IMR-90 (cell line): Measurements from ENCODE around the gene CSNK2A3. TPM values are rescaled to one million over a fixed set of nuclear protein-coding genes. Genes with fewer than 3 reads are reported as not detected.

ENCODE experiments used
- ATAC-seq: fragments of 200-7000 bp; cut with Tn5 transposase; 2 replicates; pipeline ENCODE4 v1.9.1; 2020; ENCODE audit warnings: low read depth, mild to moderate bottlenecking, moderate library complexity
- BruUV-seq: library from RNA; stranded (reverse); fragments of 400-500 nt; replicated peaks from 2 replicates; lab custom pipeline; 2021; lab: Mats Ljungman, UMichigan
- CTCF ChIA-PET: fragments of 300-600 bp; formaldehyde crosslinking; extraction: SDS; loops from one replicate; lab custom pipeline; 2021; ENCODE audit warnings: antibody characterized with exemption; lab: Yijun Ruan, JAX
- POLR2A ChIA-PET: fragments of 300-600 bp; sonication (Branson Sonifier 250); formaldehyde crosslinking; loops from one replicate; lab custom pipeline; 2022; ENCODE audit warnings: antibody characterized with exemption; ENCODE audit not compliant: unreplicated experiment; lab: Charles Lee
- DNase-seq: peaks from one replicate; pipeline ENCODE4 v3.0.0; 2013
- H2AFZ ChIP-seq: replicated peaks from 2 replicates; pipeline ENCODE3; 2013; ENCODE audit warnings: low read length, mild to moderate bottlenecking; ENCODE audit not compliant: poor library complexity
- H2AK5ac ChIP-seq: 2 replicates; pipeline ENCODE4 v1.6.1; 2013; ENCODE audit warnings: low read depth, low read length, inconsistent platforms
- H2AK9ac ChIP-seq: replicated peaks from 2 replicates; pipeline ENCODE3; 2013; ENCODE audit warnings: mild to moderate bottlenecking, low read depth, low read length, moderate library complexity; ENCODE audit not compliant: poor library complexity
- H2BK120ac ChIP-seq: 2 replicates; pipeline ENCODE4 v1.6.1; 2013; ENCODE audit warnings: low read depth, low read length, inconsistent platforms
- H2BK15ac ChIP-seq: 3 replicates; pipeline ENCODE4 v1.6.1; 2013; ENCODE audit warnings: low read depth, low read length, inconsistent platforms
- H2BK20ac ChIP-seq: 2 replicates; pipeline ENCODE4 v1.6.1; 2013; ENCODE audit warnings: low read depth, mild to moderate bottlenecking, inconsistent platforms, low read length, moderate library complexity
- H2BK5ac ChIP-seq: 2 replicates; pipeline ENCODE4 v1.6.1; 2013; ENCODE audit warnings: mild to moderate bottlenecking, low read depth, low read length, inconsistent platforms; ENCODE audit not compliant: poor library complexity, severe bottlenecking
- H3K14ac ChIP-seq: replicated peaks from 2 replicates; pipeline ENCODE4 v1.6.1; 2013; ENCODE audit warnings: low read depth, low read length, inconsistent platforms
- H3K18ac ChIP-seq: 2 replicates; pipeline ENCODE4 v1.6.1; 2013; ENCODE audit warnings: low read depth, low read length, control low read depth
- H3K23ac ChIP-seq: 2 replicates; pipeline ENCODE4 v1.6.1; 2013; ENCODE audit warnings: low read depth, low read length, inconsistent platforms
- H3K27ac ChIP-seq: 2 replicates; pipeline ENCODE4 v1.5.1; 2013; ENCODE audit warnings: mild to moderate bottlenecking, control low read depth, low read length; ENCODE audit not compliant: insufficient read depth
- H3K27me3 ChIP-seq: 2 replicates; pipeline ENCODE4 v1.6.1; 2013; ENCODE audit warnings: low read length; ENCODE audit not compliant: control insufficient read depth, insufficient read depth
- H3K36me3 ChIP-seq: 2 replicates; pipeline ENCODE4 v1.6.1; 2013; ENCODE audit warnings: low read length, mixed read lengths; ENCODE audit not compliant: control insufficient read depth, insufficient read depth
- H3K4ac ChIP-seq: 2 replicates; pipeline ENCODE4 v1.6.1; 2013; ENCODE audit warnings: low read depth, low read length, inconsistent platforms
- H3K4me1 ChIP-seq: 2 replicates; pipeline ENCODE4 v1.6.1; 2013; ENCODE audit warnings: low read length, mixed read lengths; ENCODE audit not compliant: control insufficient read depth, insufficient read depth
- H3K4me2 ChIP-seq: 2 replicates; pipeline ENCODE4 v1.6.1; 2013; ENCODE audit warnings: low read depth, mild to moderate bottlenecking, control low read depth, low read length, moderate library complexity
- H3K4me3 ChIP-seq: 2 replicates; pipeline ENCODE4 v1.5.1; 2013; ENCODE audit warnings: low read depth, mild to moderate bottlenecking, control low read depth, low read length, moderate library complexity; ENCODE audit not compliant: insufficient read depth
- H3K56ac ChIP-seq: 2 replicates; pipeline ENCODE4 v1.6.1; 2013; ENCODE audit warnings: low read length, inconsistent platforms; ENCODE audit not compliant: insufficient read depth; ENCODE audit errors: extremely low read depth
- H3K79me1 ChIP-seq, 2 experiments: 2 replicates each; pipeline ENCODE4 v1.6.1; 2013; ENCODE audit warnings: low read length in 2 of 2, inconsistent platforms in 1 of 2, low read depth in 1 of 2
- H3K9ac ChIP-seq: 2 replicates; pipeline ENCODE4 v1.6.1; 2013; ENCODE audit warnings: low read depth, low read length, control low read depth
- H3K9me1 ChIP-seq: 2 replicates; pipeline ENCODE4 v1.6.1; 2013; ENCODE audit warnings: low read length, inconsistent platforms; ENCODE audit not compliant: insufficient read depth
- H3K9me3 ChIP-seq: 2 replicates; pipeline ENCODE4 v1.6.1; 2013; ENCODE audit warnings: low read length; ENCODE audit not compliant: control insufficient read depth, insufficient read depth
- H4K20me1 ChIP-seq: 2 replicates; pipeline ENCODE4 v1.6.1; 2013; ENCODE audit warnings: low read length, inconsistent platforms; ENCODE audit not compliant: insufficient read depth
- H4K5ac ChIP-seq: 2 replicates; pipeline ENCODE4 v1.6.1; 2013; ENCODE audit warnings: mild to moderate bottlenecking, low read depth, low read length, control low read depth
- H4K8ac ChIP-seq, 2 experiments: 2 replicates each; pipeline ENCODE4 v1.6.1; 2013; ENCODE audit warnings: low read depth in 2 of 2, low read length in 2 of 2, control low read depth in 1 of 2, inconsistent platforms in 1 of 2
- H4K91ac ChIP-seq: 2 replicates; pipeline ENCODE4 v1.6.1; 2013; ENCODE audit warnings: low read depth, low read length, inconsistent platforms; ENCODE audit not compliant: insufficient read depth
- BHLHE40 ChIP-seq: fragments of 150-350 bp; IDR thresholded peaks from 2 replicates; pipeline ENCODE4 v1.6.1; 2016; ENCODE audit warnings: mild to moderate bottlenecking, low read depth, low read length
- CEBPB ChIP-seq: IDR thresholded peaks from 2 replicates; pipeline ENCODE4 v1.6.1; 2012; ENCODE audit warnings: low read depth, low read length, improper control_type of control experiment
- CHD1 ChIP-seq: IDR thresholded peaks from 2 replicates; pipeline ENCODE4 v1.6.1; 2012; ENCODE audit warnings: low read depth, low read length, improper control_type of control experiment
- CTCF ChIP-seq: conservative IDR thresholded peaks from 2 replicates; pipeline ENCODE4 v1.5.1; 2012; ENCODE audit warnings: mild to moderate bottlenecking, low read depth, low read length, improper control_type of control experiment
- ELK1 ChIP-seq: fragments of 150-350 bp; IDR thresholded peaks from 2 replicates; pipeline ENCODE4 v1.6.1; 2016; ENCODE audit warnings: low read depth, mild to moderate bottlenecking, low read length, moderate library complexity, borderline replicate concordance
- FOS ChIP-seq: fragments of 150-350 bp; IDR thresholded peaks from 2 replicates; pipeline ENCODE4 v1.6.1; 2016; ENCODE audit warnings: low read depth, low read length
- MAFK ChIP-seq: IDR thresholded peaks from 2 replicates; pipeline ENCODE4 v1.6.1; 2012; ENCODE audit warnings: low read depth, low read length, improper control_type of control experiment
- MAZ ChIP-seq: IDR thresholded peaks from 2 replicates; pipeline ENCODE4 v1.6.1; 2012; ENCODE audit warnings: low read depth, mild to moderate bottlenecking, low read length, improper control_type of control experiment, moderate library complexity, borderline replicate concordance
- MXI1 ChIP-seq: IDR thresholded peaks from 2 replicates; pipeline ENCODE4 v1.6.1; 2012; ENCODE audit warnings: low read depth, mild to moderate bottlenecking, low read length, moderate library complexity, borderline replicate concordance
- NFE2L2 ChIP-seq: fragments of 150-350 bp; IDR thresholded peaks from 2 replicates; pipeline ENCODE4 v1.6.1; 2016; ENCODE audit warnings: low read depth, mild to moderate bottlenecking, low read length
- POLR2A ChIP-seq: IDR thresholded peaks from 2 replicates; pipeline ENCODE4 v1.6.1; 2012; ENCODE audit warnings: mild to moderate bottlenecking, low read depth, low read length
- RAD21 ChIP-seq: IDR thresholded peaks from 2 replicates; pipeline ENCODE4 v1.6.1; 2012; ENCODE audit warnings: low read length, improper control_type of control experiment
- RCOR1 ChIP-seq: IDR thresholded peaks from 2 replicates; pipeline ENCODE4 v1.6.1; 2012; ENCODE audit warnings: mild to moderate bottlenecking, low read length, improper control_type of control experiment; ENCODE audit not compliant: insufficient replicate concordance
- RFX5 ChIP-seq: IDR thresholded peaks from 2 replicates; pipeline ENCODE4 v1.8.0; 2012; ENCODE audit warnings: low read depth, mild to moderate bottlenecking, low read length, moderate library complexity
- SMC3 ChIP-seq: fragments of 150-350 bp; IDR thresholded peaks from 2 replicates; pipeline ENCODE4 v1.6.1; 2016; ENCODE audit warnings: low read depth, mild to moderate bottlenecking, antibody characterized with exemption, low read length, moderate library complexity
- USF2 ChIP-seq: fragments of 150-350 bp; IDR thresholded peaks from 2 replicates; pipeline ENCODE4 v1.6.1; 2017; ENCODE audit warnings: mild to moderate bottlenecking, antibody characterized with exemption, low read length, low read depth
- WGBS, 2 experiments: methylation state at CpG; one replicate each; pipeline versions ENCODE4 v1.1.5 to v1.1.7; 2013; ENCODE audit warnings: missing lambda C conversion rate in 2 of 2; ENCODE audit not compliant: insufficient read length in 1 of 2; ENCODE audit errors: extremely low coverage in 2 of 2; 5-methylcytosine and 5-hydroxymethylcytosine counted together
- dilution Hi-C: fragments of 300-500 bp; cut with HindIII; formaldehyde crosslinking; loops from one replicate; pipeline ENCODE4 v1.14.3; 2018; ENCODE audit warnings: low sequenced_read_pairs; ENCODE audit not compliant: unreplicated experiment
- in situ Hi-C: fragments of 300-500 bp; cut with MboI; formaldehyde crosslinking; loops from 3 replicates; pipeline ENCODE4 v1.14.3; 2019; ENCODE audit warnings: low sequenced_read_pairs, inconsistent platforms, mixed read lengths
- intact Hi-C: fragments of 100-400 bp; cut with micrococcal nuclease; formaldehyde crosslinking; loops from 2 replicates; pipeline ENCODE4 v1.10.0; 2022
- polyA plus RNA-seq, 3 experiments: library from polyadenylated mRNA; depleted of rRNA; stranded (reverse); fragments of >200 nt; gene quantifications; 2 replicates each; pipeline ENCODE4 v1.2.3, GENCODE V29; 2012; ENCODE audit warnings: low replicate concordance in 1 of 3
- total RNA-seq: library from RNA; depleted of rRNA; stranded (reverse); fragments of >200 nt; gene quantifications from 2 replicates; pipeline ENCODE4 v1.2.3, GENCODE V29; 2012

CSNK2A3 gene
- total and polyA plus RNA-seq, 2 of the 4 experiments (the other 2 are of a cell fraction), result 1.2 to 3.2 TPM

- Histone ChIP-seq H2BK120ac (no peak overlapping the region), H3K18ac (no peak overlapping the region), H3K9me1 (no peaks in the 10 kb centered on the region), H2AFZ (no peak overlapping the region), H3K23ac (no peak overlapping the region), H4K20me1 (no peaks in the 10 kb centered on the region), H2AK9ac (no peak overlapping the region), H4K8ac (no peak overlapping the region), H3K14ac (no peak overlapping the region), H3K27me3 (peaks cover 2% of the 10 kb centered on the region), H3K9ac (no peak overlapping the region), H2AK5ac (no peak overlapping the region), H3K79me1 (no peaks in the 10 kb centered on the region), H3K4me1 (no peaks in the 10 kb centered on the region; the same call in none of the 2 replicates), H3K4me2 (no peak overlapping the region), H3K36me3 (no peaks in the 10 kb centered on the region), H3K9me3 (no peaks in the 10 kb centered on the region), H3K4me3 (no peak overlapping the region), H4K91ac (no peak overlapping the region), H4K5ac (no peak overlapping the region), H2BK20ac (no peak overlapping the region), H3K4ac (no peak overlapping the region), H2BK5ac (no peak overlapping the region), H3K56ac (no peak overlapping the region), H2BK15ac (no peak overlapping the region), H3K27ac (no peak overlapping the region)
- POLR2A ChIA-PET, result no interaction called here
- in situ Hi-C loops (no loop called here), dilution Hi-C loops (no loop called here), intact Hi-C loops (no loop called here)
- TF ChIP-seq USF2 (no peak), ELK1 (no peak), MAFK (no peak), NFE2L2 (no peak), RFX5 (no peak), MXI1 (no peak), MAZ (no peak), CEBPB (no peak), BHLHE40 (no peak), CTCF (no peak), RAD21 (no peak), POLR2A (no peak), RCOR1 (no peak), SMC3 (no peak), FOS (no peak), CHD1 (no peak)
- DNase-seq (no peak), ATAC-seq (peak; percentile 44)
- WGBS, 2 experiments, result 49% methylated on average over 3 of the region's 4 CpGs; no CpG with 5 or more reads in 1 of the 2 experiments
- BruUV-seq, result no TSS peak
- CTCF ChIA-PET, result no interaction called here
Observed at GRCh38 chr11:11329062-11329806, 23.8 kb downstream of the CSNK2A3 start.
